Raji (cell line): ENCODE results near the gene NFATC1.

Source experiments
- POLR2A ChIP-seq: IDR thresholded peaks from 2 replicates; pipeline ENCODE4 v1.6.1; 2011; ENCODE audit warnings: low read depth, low read length, control low read depth; ENCODE audit not compliant: insufficient read depth

Gene NFATC1

GRCh38 chr18:79572093-79572780, 176.5 kb downstream of the NFATC1 start:
- TF ChIP-seq POLR2A: no peak

GRCh38 chr18:79572848-79573451, 177.2 kb downstream of the NFATC1 start:
- no peak for TF ChIP-seq POLR2A

- no peak for TF ChIP-seq POLR2A
These were observed 178.3 kb downstream of the NFATC1 start for GRCh38 chr18:79573921-79574491.

GRCh38 chr18:79574938-79575525, 179.3 kb downstream of the NFATC1 start:
- TF ChIP-seq POLR2A: no peak

DNA sequence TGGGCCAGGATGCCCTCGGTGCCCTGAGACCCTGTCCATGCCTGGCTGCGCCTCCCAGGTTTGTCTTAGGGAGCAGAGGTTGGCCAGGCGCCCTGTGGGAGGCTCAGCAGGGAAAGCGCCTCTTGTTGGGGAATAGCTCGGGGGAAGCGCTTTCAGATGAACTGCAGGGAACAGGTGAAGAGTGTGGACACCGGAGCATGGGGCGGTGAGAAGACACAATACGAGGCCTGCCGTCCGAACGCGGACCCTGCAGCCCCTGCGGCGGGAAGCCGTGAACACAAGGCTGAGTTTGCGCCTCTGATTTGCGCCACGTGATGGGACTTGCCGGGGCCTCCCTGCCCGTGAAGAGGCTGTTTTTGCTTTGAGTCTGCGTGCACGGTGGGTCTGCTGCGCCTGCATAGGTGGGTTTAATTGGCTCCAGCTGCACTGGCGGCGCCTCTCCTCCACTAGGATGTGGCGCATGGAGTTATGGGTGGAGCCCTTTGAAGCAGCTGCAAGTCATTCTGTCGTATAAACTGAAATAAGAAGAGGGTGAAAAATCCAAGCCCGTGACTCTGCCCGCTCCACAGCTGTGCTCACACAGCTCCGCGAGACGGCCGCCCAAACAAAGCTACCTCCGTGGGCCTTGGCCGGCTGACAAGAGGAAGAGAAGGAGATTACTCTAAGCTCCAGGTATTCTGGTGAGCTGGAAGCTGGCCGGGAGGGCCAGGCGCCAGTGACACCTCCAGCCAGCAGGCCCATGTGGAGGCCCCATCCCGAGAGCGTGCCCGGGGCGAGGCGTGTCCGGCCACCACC, 180.4 kb downstream of the NFATC1 start:
- TF ChIP-seq POLR2A: no peak

DNA sequence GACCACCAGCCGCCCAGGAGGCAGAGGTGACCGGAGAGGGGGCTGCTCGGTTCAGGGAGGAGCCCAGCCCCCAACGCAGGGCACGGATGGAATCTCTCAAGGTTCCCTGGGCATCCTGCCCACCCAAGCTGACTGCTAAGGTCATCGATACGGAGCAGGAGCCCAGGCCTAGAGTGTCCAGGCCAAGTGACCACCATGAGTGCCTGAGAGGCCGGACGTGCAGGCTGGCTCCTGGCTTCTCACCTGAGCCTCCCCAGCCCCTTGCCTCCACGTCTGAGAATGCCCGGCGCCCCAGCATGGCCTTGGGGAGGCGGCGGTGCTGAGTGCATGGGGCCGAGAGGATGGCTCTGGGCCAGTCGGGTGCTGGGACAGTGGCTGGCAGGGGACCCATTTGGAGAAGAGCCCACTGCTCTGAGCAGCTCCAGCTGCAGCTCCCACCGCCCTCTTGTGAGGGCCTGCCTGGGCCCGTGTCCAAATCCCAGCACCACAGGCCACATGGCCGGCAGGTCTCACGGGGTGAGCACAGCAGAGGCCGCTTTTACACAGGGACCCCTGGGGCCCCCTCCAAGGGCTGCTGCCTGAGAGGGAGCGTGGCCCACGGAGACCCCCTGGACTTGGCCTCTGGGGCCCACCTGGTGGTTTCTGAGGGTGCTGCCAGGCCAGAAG, 181.1 kb downstream of the NFATC1 start:
- TF ChIP-seq POLR2A: no peak

DNA sequence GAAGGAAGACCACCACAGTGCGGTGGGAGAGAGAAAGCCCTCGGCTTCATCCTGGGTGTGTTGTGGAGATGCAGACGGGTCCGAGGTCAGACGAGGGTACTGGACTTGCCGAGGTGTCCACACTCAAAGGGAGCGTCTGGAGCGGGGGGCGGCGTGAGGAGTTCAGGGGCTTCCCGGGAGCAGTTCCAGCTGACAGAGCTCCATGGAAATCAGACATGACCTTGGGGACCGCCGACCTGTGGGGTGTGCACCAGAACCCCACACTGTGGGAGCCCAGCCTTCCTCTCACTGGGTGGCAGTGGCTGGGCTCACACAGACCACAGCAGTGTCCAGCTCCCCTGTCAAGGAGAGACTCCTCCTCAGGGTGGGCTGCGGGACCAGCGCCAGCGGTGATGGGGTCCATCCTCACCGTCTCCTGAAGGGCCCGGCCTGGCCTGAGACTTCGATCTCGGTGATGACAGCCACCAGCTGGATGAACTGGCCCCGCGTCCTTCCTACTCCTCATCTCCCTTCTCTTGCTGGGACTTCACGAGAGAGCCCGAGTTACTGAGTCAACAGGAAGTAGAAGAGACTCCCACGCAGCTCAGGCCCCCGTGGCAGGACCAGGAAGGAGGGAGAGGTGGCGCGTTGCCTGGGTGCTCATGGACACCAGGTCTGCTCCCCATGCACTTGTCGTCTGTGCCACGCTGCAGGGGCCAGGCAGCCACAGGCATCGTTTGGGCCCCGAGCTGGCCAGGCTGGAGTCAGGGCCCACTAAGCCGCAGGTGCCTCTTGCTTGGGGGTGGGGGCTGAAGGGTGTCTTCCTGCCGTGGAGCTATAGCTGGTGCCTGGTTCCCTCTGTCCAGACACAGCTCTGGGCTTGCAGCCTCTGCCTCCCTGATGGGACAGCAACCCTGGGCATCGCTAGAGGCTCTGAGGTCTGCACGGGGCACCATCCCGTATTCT, 182.0 kb downstream of the NFATC1 start:
- TF ChIP-seq POLR2A: no peak

- TF ChIP-seq POLR2A: no peak
These were observed 182.9 kb downstream of the NFATC1 start for GRCh38 chr18:79578396-79579260.
